Measurements from ENCODE around the gene RGP1.

RGP1 gene

GRCh38 chr9:35792826-35793225 lies 43.7 kb downstream of the RGP1 start:
- Histone ChIP-seq H3K27ac (ENCODE audit: extremely low read depth, low read depth, low read length) (no peak overlapping the region), H3K4me3 (ENCODE audit: low read depth, low read length) (no peak overlapping the region)
- POLR2A ChIA-PET: no interaction called here

DNA sequence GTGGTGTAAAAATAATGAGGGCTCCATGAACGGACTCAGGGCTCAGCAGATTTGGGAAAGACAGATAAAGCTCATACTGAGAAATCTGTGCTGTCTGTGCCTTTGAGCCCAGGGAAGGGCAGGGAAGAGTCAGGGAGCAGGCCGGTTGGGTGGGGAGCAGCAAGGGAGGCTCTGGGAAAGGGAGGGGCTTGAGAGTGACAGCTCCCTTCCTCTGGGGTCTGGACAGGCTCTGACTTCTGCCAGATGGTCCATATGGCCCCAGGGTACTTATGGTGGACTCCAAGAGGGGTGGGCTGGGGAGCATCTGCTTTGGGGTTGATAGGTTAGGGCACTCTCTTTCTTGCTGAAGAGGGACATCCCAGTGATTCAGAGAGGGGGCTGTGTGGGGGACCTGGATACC lies 44.4 kb downstream of the RGP1 start:
- H3K9me3 ChIP-seq (ENCODE audit: control insufficient read depth, insufficient read depth, low read depth, low read length): no peaks in the 10 kb centered on the region
- H3K36me3 ChIP-seq (ENCODE audit: control insufficient read depth in 2 of 2, insufficient read depth in 1 of 2, low read length in 2 of 2): peaks cover 0 to 8% of the 10 kb centered on the region in 2 experiments; a peak in 1 of 3 replicates
- H3K4me1 ChIP-seq (ENCODE audit: control insufficient read depth, insufficient read depth, low read length): no peaks in the 10 kb centered on the region
- ChIA-PET POLR2A (no interaction called here), CTCF (interaction anchor here (0.7 to 2.4 kb wide), 5 partner anchors 33 to 332 kb away, joined by 3 to 14 read pairs (median 4); no protein-coding TSS in a partner anchor)
- TF ChIP-seq EGR2 (tag by site-specific recombination; IDR thresholded peaks at IDR 0.05; ENCODE audit: low read depth): no peak
- TF ChIP-seq ZNF140 (tag by site-specific recombination; IDR thresholded peaks at IDR 0.05): no peak
- TF ChIP-seq ZNF76 (tag by site-specific recombination; IDR thresholded peaks at IDR 0.05; ENCODE audit: borderline replicate concordance, low read depth): no peak
- TF ChIP-seq ZNF174 (tag by site-specific recombination; IDR thresholded peaks at IDR 0.05): no peak
- TF ChIP-seq ZNF530 (tag by site-specific recombination; IDR thresholded peaks at IDR 0.05; ENCODE audit: low read depth): no peak
- TF ChIP-seq ZNF677 (tag by site-specific recombination; IDR thresholded peaks at IDR 0.05): no peak
- TF ChIP-seq ZNF501 (tag by site-specific recombination; IDR thresholded peaks at IDR 0.05): no peak
- TF ChIP-seq ZNF514 (tag by site-specific recombination; IDR thresholded peaks at IDR 0.05): no peak
- no peak for TF ChIP-seq ZFP69B (tag by site-specific recombination; IDR thresholded peaks at IDR 0.05)
- no peak for TF ChIP-seq ZNF202 (tag by site-specific recombination; IDR thresholded peaks at IDR 0.05; ENCODE audit: borderline replicate concordance)
- no peak for TF ChIP-seq HOXD13 (CRISPR knock-in tag; IDR thresholded peaks at IDR 0.05; ENCODE audit: borderline replicate concordance)
- TF ChIP-seq ZNF341 (tag by site-specific recombination; IDR thresholded peaks at IDR 0.05; ENCODE audit: low read depth): no peak
- H3K4me3 ChIP-seq (ENCODE audit: low read depth, low read length): no peak overlapping the region
- H3K27ac ChIP-seq (ENCODE audit: extremely low read depth, low read depth, low read length): no peak overlapping the region

More at GRCh38 chr9:35792826-35793225, 43.7 kb downstream of the RGP1 start:
- Histone ChIP-seq H3K4me1 (ENCODE audit: control insufficient read depth, insufficient read depth, low read length) (no peaks in the 10 kb centered on the region), H3K9me3 (ENCODE audit: control insufficient read depth, insufficient read depth, low read depth, low read length) (no peaks in the 10 kb centered on the region), H3K36me3 (ENCODE audit: control insufficient read depth in 2 of 2, insufficient read depth in 1 of 2, low read length in 2 of 2) (peaks cover 0 to 8% of the 10 kb centered on the region in 2 experiments; a peak in 2 of 3 replicates)
- TF ChIP-seq ZFHX2 (tag by site-specific recombination; conservative IDR thresholded peaks at IDR 0.05) (no peak), GFI1B (tag by site-specific recombination; IDR thresholded peaks at IDR 0.05) (no peak), ZNF654 (tag by site-specific recombination; IDR thresholded peaks at IDR 0.05; ENCODE audit: low read depth) (no peak), ZNF610 (tag by site-specific recombination; IDR thresholded peaks at IDR 0.05; ENCODE audit: borderline replicate concordance) (no peak), ZNF530 (tag by site-specific recombination; IDR thresholded peaks at IDR 0.05; ENCODE audit: low read depth) (no peak), ZNF473 (tag by site-specific recombination; IDR thresholded peaks at IDR 0.05) (no peak), ZNF560 (tag by site-specific recombination; IDR thresholded peaks at IDR 0.05; ENCODE audit: borderline replicate concordance) (no peak), KLF16 (tag by site-specific recombination; IDR thresholded peaks at IDR 0.05) (no peak), ZNF843 (tag by site-specific recombination; IDR thresholded peaks at IDR 0.05) (no peak)
- TF ChIP-seq, protein P1, sequence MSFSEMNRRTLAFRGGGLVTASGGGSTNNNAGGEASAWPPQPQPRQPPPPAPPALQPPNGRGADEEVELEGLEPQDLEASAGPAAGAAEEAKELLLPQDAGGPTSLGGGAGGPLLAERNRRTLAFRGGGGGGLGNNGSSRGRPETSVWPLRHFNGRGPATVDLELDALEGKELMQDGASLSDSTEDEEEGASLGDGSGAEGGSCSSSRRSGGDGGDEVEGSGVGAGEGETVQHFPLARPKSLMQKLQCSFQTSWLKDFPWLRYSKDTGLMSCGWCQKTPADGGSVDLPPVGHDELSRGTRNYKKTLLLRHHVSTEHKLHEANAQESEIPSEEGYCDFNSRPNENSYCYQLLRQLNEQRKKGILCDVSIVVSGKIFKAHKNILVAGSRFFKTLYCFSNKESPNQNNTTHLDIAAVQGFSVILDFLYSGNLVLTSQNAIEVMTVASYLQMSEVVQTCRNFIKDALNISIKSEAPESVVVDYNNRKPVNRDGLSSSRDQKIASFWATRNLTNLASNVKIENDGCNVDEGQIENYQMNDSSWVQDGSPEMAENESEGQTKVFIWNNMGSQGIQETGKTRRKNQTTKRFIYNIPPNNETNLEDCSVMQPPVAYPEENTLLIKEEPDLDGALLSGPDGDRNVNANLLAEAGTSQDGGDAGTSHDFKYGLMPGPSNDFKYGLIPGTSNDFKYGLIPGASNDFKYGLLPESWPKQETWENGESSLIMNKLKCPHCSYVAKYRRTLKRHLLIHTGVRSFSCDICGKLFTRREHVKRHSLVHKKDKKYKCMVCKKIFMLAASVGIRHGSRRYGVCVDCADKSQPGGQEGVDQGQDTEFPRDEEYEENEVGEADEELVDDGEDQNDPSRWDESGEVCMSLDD (tag by site-specific recombination; IDR thresholded peaks at IDR 0.05): no peak
- CTCF ChIA-PET: interaction anchor here (0.7 to 2.4 kb wide), 6 partner anchors 33 to 332 kb away, joined by 3 to 14 read pairs (median 4); no protein-coding TSS in a partner anchor

GRCh38 chr9:35795695-35796094 lies 46.6 kb downstream of the RGP1 start:
- POLR2A ChIA-PET: interaction anchor here (0.6 kb wide), 1 partner anchor 39 kb away, joined by 3 read pairs; no protein-coding TSS in a partner anchor
- Histone ChIP-seq H3K36me3 (ENCODE audit: control insufficient read depth in 2 of 2, insufficient read depth in 1 of 2, low read length in 2 of 2) (peaks cover 0 to 19% of the 10 kb centered on the region in 2 experiments; a peak in 1 of 3 replicates), H3K27ac (ENCODE audit: extremely low read depth, low read depth, low read length) (no peak overlapping the region), H3K4me3 (ENCODE audit: low read depth, low read length) (no peak overlapping the region), H3K9me3 (ENCODE audit: control insufficient read depth, insufficient read depth, low read depth, low read length) (no peaks in the 10 kb centered on the region), H3K4me1 (ENCODE audit: control insufficient read depth, insufficient read depth, low read length) (no peaks in the 10 kb centered on the region)
- CTCF ChIA-PET: interaction anchor here (0.6 to 2.9 kb wide), 4 partner anchors 31 to 1025 kb away, joined by 5 to 19 read pairs (median 8); no protein-coding TSS in a partner anchor
- TF ChIP-seq YY2 (tag by site-specific recombination; IDR thresholded peaks at IDR 0.05) (no peak), ZNF146 (tag by site-specific recombination; IDR thresholded peaks at IDR 0.05) (no peak), MYNN (tag by site-specific recombination; IDR thresholded peaks at IDR 0.05; ENCODE audit: borderline replicate concordance) (no peak), TSHZ1 (tag by site-specific recombination; IDR thresholded peaks at IDR 0.05; ENCODE audit: borderline replicate concordance) (no peak)
- TF ChIP-seq, protein P2, sequence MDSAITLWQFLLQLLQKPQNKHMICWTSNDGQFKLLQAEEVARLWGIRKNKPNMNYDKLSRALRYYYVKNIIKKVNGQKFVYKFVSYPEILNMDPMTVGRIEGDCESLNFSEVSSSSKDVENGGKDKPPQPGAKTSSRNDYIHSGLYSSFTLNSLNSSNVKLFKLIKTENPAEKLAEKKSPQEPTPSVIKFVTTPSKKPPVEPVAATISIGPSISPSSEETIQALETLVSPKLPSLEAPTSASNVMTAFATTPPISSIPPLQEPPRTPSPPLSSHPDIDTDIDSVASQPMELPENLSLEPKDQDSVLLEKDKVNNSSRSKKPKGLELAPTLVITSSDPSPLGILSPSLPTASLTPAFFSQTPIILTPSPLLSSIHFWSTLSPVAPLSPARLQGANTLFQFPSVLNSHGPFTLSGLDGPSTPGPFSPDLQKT (IDR thresholded peaks at IDR 0.05; ENCODE audit: borderline replicate concordance, low read depth, low read length): no peak

Measured in HEK293 (cell line).